ENCODE measurements around the gene NPAS4. TPM values are rescaled to one million over a fixed set of nuclear protein-coding genes. Genes with fewer than 3 reads are reported as not detected.

The NPAS4 gene
- total and polyA plus RNA-seq, 2 of the 13 experiments (the other 11 are each of a cell fraction or from before 2014, with no cell fraction given): not detected

GRCh38 chr11:66440101-66440939 lies 19.5 kb downstream of the NPAS4 start (continued):
- peak; percentile 45; the same call in 1 of the 2 replicates for TF ChIP-seq DR1 (CRISPR knock-in tag; IDR thresholded peaks at IDR 0.05)
- peak; percentile 31; the same call in 1 of the 2 replicates for TF ChIP-seq CTCF (CRISPR knock-in tag; IDR thresholded peaks at IDR 0.05)
- 0 out of 2 replicates have a peak, but pooled peaks have one; percentile 46 for TF ChIP-seq SP2 (CRISPR knock-in tag; IDR thresholded peaks at IDR 0.05)
- peak; percentile 29; the same call in 1 of the 2 replicates for TF ChIP-seq ZFX (CRISPR knock-in tag; IDR thresholded peaks at IDR 0.05; ENCODE audit: low read depth)
- TF ChIP-seq NFYC (CRISPR knock-in tag; IDR thresholded peaks at IDR 0.05): peak; percentile 81
- TF ChIP-seq ZNF335 (CRISPR knock-in tag; IDR thresholded peaks at IDR 0.05): peak; percentile 82; the same call in 1 of the 2 replicates
- peak; percentile 90 for TF ChIP-seq HMGXB3 (CRISPR knock-in tag; IDR thresholded peaks at IDR 0.05; ENCODE audit: borderline replicate concordance)
- peak; percentile 25 for TF ChIP-seq TAF1 (CRISPR knock-in tag; IDR thresholded peaks at IDR 0.05)
- TF ChIP-seq PHF8 (CRISPR knock-in tag; IDR thresholded peaks at IDR 0.05): peak; percentile 37
- peak; percentile 47; the same call in 1 of the 2 replicates for TF ChIP-seq PHF21A (CRISPR knock-in tag; IDR thresholded peaks at IDR 0.05)
- TF ChIP-seq WIZ (CRISPR knock-in tag; IDR thresholded peaks at IDR 0.05): peak; percentile 50; the same call in 1 of the 2 replicates
- 0 out of 2 replicates have a peak, but pooled peaks have one; percentile 18 for TF ChIP-seq ZGPAT (CRISPR knock-in tag; IDR thresholded peaks at IDR 0.05)
- peak; percentile 31; the same call in 1 of the 2 replicates for TF ChIP-seq YEATS4 (CRISPR knock-in tag; IDR thresholded peaks at IDR 0.05; ENCODE audit: borderline replicate concordance)
- 0 out of 2 replicates have a peak, but pooled peaks have one; percentile 12 for TF ChIP-seq HOXA3 (CRISPR knock-in tag; IDR thresholded peaks at IDR 0.05)
- 0 out of 2 replicates have a peak, but pooled peaks have one; percentile 12 for TF ChIP-seq MIER2 (CRISPR knock-in tag; IDR thresholded peaks at IDR 0.05)
- peak; percentile 84 for TF ChIP-seq ZMYM4 (CRISPR knock-in tag; IDR thresholded peaks at IDR 0.05)
- peak; percentile 22; the same call in 1 of the 2 replicates for TF ChIP-seq MED1 (CRISPR knock-in tag; IDR thresholded peaks at IDR 0.05)
- TF ChIP-seq MAFK (conservative IDR thresholded peaks at IDR 0.05 in 1 of 2, IDR thresholded peaks at IDR 0.05 in 1 of 2; ENCODE audit: low read length in 2 of 2): peak in 1 of 2 experiments; percentile 39; a peak in 3 of 4 replicates
- TF ChIP-seq ELF3 (CRISPR knock-in tag; IDR thresholded peaks at IDR 0.05): 0 out of 2 replicates have a peak, but pooled peaks have one; percentile 15
- TF ChIP-seq ZNF558 (CRISPR knock-in tag; IDR thresholded peaks at IDR 0.05; ENCODE audit: borderline replicate concordance): 0 out of 2 replicates have a peak, but pooled peaks have one; percentile 5
- peak; percentile 76 for TF ChIP-seq ZNF777 (CRISPR knock-in tag; IDR thresholded peaks at IDR 0.05)
- peak; percentile 51 to 65; a peak in 2 of 4 replicates for TF ChIP-seq POLR2A (IDR thresholded peaks at IDR 0.05; ENCODE audit: insufficient read depth in 1 of 2, low read depth in 2 of 2, low read length in 2 of 2)

All from HepG2 (cell line).